HepG2 (cell line): ENCODE measurements around the gene FYB2. TPM values are rescaled to one million over a fixed set of nuclear protein-coding genes. Genes with fewer than 3 reads are reported as not detected.

Experiments used
- ATAC-seq: fragments of 200-7000 bp; cut with Tn5 transposase; 3 replicates; pipeline ENCODE4 v1.9.1; 2020; ENCODE audit warnings: mild to moderate bottlenecking, moderate library complexity
- BruUV-seq: library from RNA; stranded (reverse); fragments of 400-500 nt; replicated peaks from 2 replicates; lab custom pipeline; 2021; lab: Mats Ljungman, UMichigan
- CTCF ChIA-PET: fragments of 300-600 bp; formaldehyde crosslinking; extraction: SDS; loops from one replicate; lab custom pipeline; 2021; ENCODE audit warnings: low total read pairs, inconsistent platforms, low intra/inter-chr PET ratio; lab: Yijun Ruan, JAX
- POLR2A ChIA-PET: fragments of 350-600 bp; sonication (Branson Sonifier 250); formaldehyde crosslinking; loops from one replicate; lab custom pipeline; 2020; ENCODE audit warnings: antibody characterized with exemption, inconsistent platforms; lab: Yijun Ruan, JAX
- DNase-seq: peaks from one replicate; pipeline ENCODE4 v3.0.0-alpha.2; 2015; ENCODE audit warnings: low spot score
- FAIRE-seq: peaks from 3 replicates; lab custom pipeline; 2011; peaks lifted over from hg19 to GRCh38; lab: Jason Lieb, UNC
- H2AFZ ChIP-seq: one replicate; pipeline ENCODE4 v1.6.1; 2011; ENCODE audit warnings: low read length, inconsistent platforms
- H3K27ac ChIP-seq: fragments of 300-600 bp; 3 replicates; pipeline ENCODE4 v1.8.0; 2011; ENCODE audit warnings: mixed run types, mild to moderate bottlenecking, mixed read lengths, low read length, inconsistent platforms; ENCODE audit not compliant: insufficient read depth; ENCODE audit errors: extremely low read length
- H3K27me3 ChIP-seq, 2 experiments: fragments of 200-600 bp in 1 of 2; 2 replicates in 1 of 2; 3 replicates in 1 of 2; pipeline versions ENCODE4 v1.6.0 to v1.8.0; 2011; ENCODE audit warnings: low read length in 2 of 2, mild to moderate bottlenecking in 2 of 2, moderate library complexity in 2 of 2, inconsistent platforms in 1 of 2; ENCODE audit not compliant: insufficient read depth in 2 of 2, control insufficient read depth in 1 of 2
- H3K36me3 ChIP-seq, 2 experiments: fragments of 200-600 bp in 1 of 2; replicated peaks in 1 of 2; 2 replicates in 1 of 2; 3 replicates in 1 of 2; pipeline versions ENCODE4 v1.5.1 to v1.8.0; 2011; ENCODE audit warnings: low read length in 2 of 2, inconsistent platforms in 1 of 2; ENCODE audit not compliant: insufficient read depth in 2 of 2, control insufficient read depth in 1 of 2
- H3K4me1 ChIP-seq: 2 replicates; pipeline ENCODE4 v1.5.1; 2012; ENCODE audit warnings: low read length, inconsistent platforms; ENCODE audit not compliant: insufficient read depth
- H3K4me2 ChIP-seq: 2 replicates; pipeline ENCODE4 v1.6.0; 2011; ENCODE audit warnings: low read depth, low read length, inconsistent platforms
- H3K4me3 ChIP-seq, 3 experiments: fragments of 200-600 bp in 1 of 3; sonication (generic), shearing (Covaris generic) in 1 of 3; replicated peaks in 1 of 3; 2 replicates each; pipeline ENCODE4 v1.5.1; 2011 to 2016; ENCODE audit warnings: low read length in 3 of 3, inconsistent platforms in 2 of 3, low read depth in 2 of 3, mild to moderate bottlenecking in 2 of 3, control low read depth in 1 of 3, mixed read lengths in 1 of 3; ENCODE audit not compliant: insufficient read depth in 1 of 3
- H3K79me2 ChIP-seq: one replicate; pipeline ENCODE4 v1.6.1; 2011; ENCODE audit warnings: low read length, inconsistent platforms; ENCODE audit not compliant: insufficient read depth
- H3K9ac ChIP-seq: 2 replicates; pipeline ENCODE4 v1.6.0; 2011; ENCODE audit warnings: mild to moderate bottlenecking, low read depth, low read length, inconsistent platforms; ENCODE audit not compliant: insufficient read depth
- H3K9me3 ChIP-seq: 2 replicates; pipeline ENCODE4 v1.5.1; 2012; ENCODE audit warnings: mild to moderate bottlenecking, low read length
- H4K20me1 ChIP-seq: 2 replicates; pipeline ENCODE4 v1.6.0; 2011; ENCODE audit warnings: inconsistent platforms, mild to moderate bottlenecking, low read length, moderate library complexity; ENCODE audit not compliant: insufficient read depth
- ADNP ChIP-seq: sonication (generic); formaldehyde crosslinking; IDR thresholded peaks from 2 replicates; pipeline ENCODE4 v1.4.0; 2020; ENCODE audit warnings: missing genetic modification reagents
- BCLAF1 ChIP-seq: fragments of 450-650 bp; IDR thresholded peaks from 2 replicates; pipeline ENCODE4 v1.6.1; 2017; ENCODE audit warnings: mild to moderate bottlenecking
- DZIP1 ChIP-seq: sonication (generic); formaldehyde crosslinking; IDR thresholded peaks from 2 replicates; pipeline ENCODE4 v1.5.0; 2020; ENCODE audit warnings: mild to moderate bottlenecking, missing genetic modification reagents
- HDAC2 ChIP-seq: sonication (generic); formaldehyde crosslinking; IDR thresholded peaks from 2 replicates; pipeline ENCODE4 v1.4.0; 2020; ENCODE audit warnings: missing genetic modification reagents
- MAX ChIP-seq: IDR thresholded peaks from 2 replicates; pipeline ENCODE4 v1.6.1; 2012; ENCODE audit warnings: inconsistent platforms
- PHF8 ChIP-seq: sonication (generic); formaldehyde crosslinking; IDR thresholded peaks from 2 replicates; pipeline ENCODE4 v1.5.0; 2020; ENCODE audit warnings: missing genetic modification reagents
- RFXANK ChIP-seq: IDR thresholded peaks from 2 replicates; pipeline ENCODE4 v1.6.1; 2016
- RFXAP ChIP-seq: sonication (generic); formaldehyde crosslinking; IDR thresholded peaks from 2 replicates; pipeline ENCODE4 v1.4.0; 2020; ENCODE audit warnings: missing genetic modification reagents, borderline replicate concordance
- TEF ChIP-seq: sonication (generic); formaldehyde crosslinking; IDR thresholded peaks from 2 replicates; pipeline ENCODE4 v1.5.0; 2020; ENCODE audit warnings: missing genetic modification reagents
- ZBTB14 ChIP-seq: sonication (generic); formaldehyde crosslinking; IDR thresholded peaks from 2 replicates; pipeline ENCODE4 v1.4.0; 2020; ENCODE audit warnings: missing genetic modification reagents
- ZFP62 ChIP-seq: sonication (generic); formaldehyde crosslinking; IDR thresholded peaks from 2 replicates; pipeline ENCODE4 v1.4.0; 2020; ENCODE audit warnings: missing genetic modification reagents
- ZNF563 ChIP-seq: sonication (generic); formaldehyde crosslinking; IDR thresholded peaks from 2 replicates; pipeline ENCODE4 v1.8.0; 2022; ENCODE audit warnings: mild to moderate bottlenecking, moderate library complexity, missing genetic modification reagents
- ZNF615 ChIP-seq: sonication (generic); formaldehyde crosslinking; IDR thresholded peaks from 2 replicates; pipeline ENCODE4 v1.5.0; 2020; ENCODE audit warnings: mild to moderate bottlenecking, missing genetic modification reagents, borderline replicate concordance
- ZNF674 ChIP-seq: sonication (generic); formaldehyde crosslinking; IDR thresholded peaks from 2 replicates; pipeline ENCODE4 v1.5.0; 2020; ENCODE audit warnings: low read depth, mild to moderate bottlenecking, missing genetic modification reagents
- WGBS: methylation state at CpG from one replicate; pipeline ENCODE4 v1.1.6; 2017; ENCODE audit warnings: low lambda C conversion rate; 5-methylcytosine and 5-hydroxymethylcytosine counted together
- in situ Hi-C: cut with HindIII; loops from 2 replicates; pipeline ENCODE4 v1.10.0; 2017; ENCODE audit warnings: low pct_unique_long_range_greater_than_20kb; ENCODE audit not compliant: extremely low pct_ligation_motif_present
- intact Hi-C: fragments of 100-400 bp; cut with micrococcal nuclease; formaldehyde crosslinking; loops from one replicate; pipeline ENCODE4 v1.10.0; 2022; ENCODE audit not compliant: unreplicated experiment
- polyA plus RNA-seq, 8 experiments: library from polyadenylated mRNA; depleted of rRNA in 3 of 8; stranded (reverse) in 7 of 8; unstranded in 1 of 8; fragments of >200 nt; fragmentation: Illumina TruSeq in 4 of 8; extraction: Trizol in 4 of 8; gene quantifications; 2 replicates each; pipeline versions ENCODE4 v1.2.1 to v1.2.3, GENCODE V29; 2011 to 2016; ENCODE audit warnings: low read depth in 4 of 8, missing spikeins in 1 of 8, mixed read lengths in 1 of 8; ENCODE audit not compliant: insufficient read depth in 1 of 8
- total RNA-seq, 5 experiments: library from RNA; depleted of rRNA; stranded (reverse); fragments of >200 nt; fragmentation: Illumina TruSeq; extraction: Trizol; gene quantifications; 2 replicates each; pipeline ENCODE4 v1.2.3, GENCODE V29; 2016; ENCODE audit warnings: low read depth in 1 of 5

FYB2 gene
- total and polyA plus RNA-seq, 2 of the 13 experiments (the other 11 are each of a cell fraction or from before 2014, with no cell fraction given), result 1.2 to 2.7 TPM

GRCh38 chr1:56671542-56671941 is 147.7 kb downstream of the FYB2 start:
- peaks cover 42% of the 10 kb centered on the region for H3K79me2 ChIP-seq
- H3K9me3 ChIP-seq, result no peaks in the 10 kb centered on the region
- FAIRE-seq (no peak), ATAC-seq (no peak), DNase-seq (no peak)
- H3K36me3 ChIP-seq, result peaks cover 1 to 5% of the 10 kb centered on the region in 2 experiments; a peak in 2 of 5 replicates
- peaks cover 10% of the 10 kb centered on the region; the same call in 1 of the 2 replicates for H3K4me1 ChIP-seq
- no peaks in the 10 kb centered on the region for H4K20me1 ChIP-seq
- H3K27ac ChIP-seq, result no peak overlapping the region
- ChIA-PET CTCF (no interaction called here), POLR2A (no interaction called here)
- in situ Hi-C loops (no loop called here), intact Hi-C loops (no loop called here)
- H3K4me2 ChIP-seq, result no peak overlapping the region
- no peak overlapping the region for H3K4me3 ChIP-seq
- no peaks in the 10 kb centered on the region for H3K27me3 ChIP-seq
- TF ChIP-seq PHF8 (no peak), HDAC2 (CRISPR knock-in tag) (no peak), TEF (CRISPR knock-in tag) (no peak), ZNF615 (CRISPR knock-in tag) (no peak), RFXAP (CRISPR knock-in tag) (no peak), BCLAF1 (no peak), RFXANK (CRISPR knock-in tag) (no peak), ZNF563 (CRISPR knock-in tag) (no peak), ZNF674 (no peak), ZBTB14 (CRISPR knock-in tag) (no peak), ZFP62 (CRISPR knock-in tag) (no peak), MAX (no peak), DZIP1 (CRISPR knock-in tag) (no peak), ADNP (no peak)
- H2AFZ ChIP-seq, result no peak overlapping the region
- no peak overlapping the region for H3K9ac ChIP-seq
- no TSS peak for BruUV-seq
- 98% methylated on average over 2 of the region's 2 CpGs for WGBS
